Measurements from ENCODE around the gene GALNT3.

Gene GALNT3

DNA sequence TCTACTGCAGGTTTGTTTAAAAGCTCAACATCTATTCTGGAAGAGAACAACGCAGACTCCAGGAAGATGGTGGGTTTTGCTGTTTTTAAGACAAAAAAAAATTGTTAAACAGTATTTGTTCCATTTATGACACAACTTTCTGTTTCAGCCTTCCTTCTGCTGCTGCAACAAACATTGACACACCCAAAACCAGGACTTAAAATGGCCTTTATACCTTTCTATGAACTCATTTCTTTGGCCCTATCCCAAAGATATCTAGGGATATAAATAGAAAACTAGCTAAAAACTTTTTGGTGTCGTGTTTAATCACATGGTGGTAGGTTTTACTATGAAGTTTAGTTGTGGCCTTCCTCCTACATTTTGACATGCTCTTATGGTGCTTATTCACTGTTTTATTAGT is 964 bp upstream of the GALNT3 start (continued):
- TF ChIP-seq ZNF555 (tag by site-specific recombination; conservative IDR thresholded peaks at IDR 0.05) (no peak), FEZF1 (tag by site-specific recombination; IDR thresholded peaks at IDR 0.05) (peak; percentile 28; the same call in 1 of the 2 replicates)

DNA sequence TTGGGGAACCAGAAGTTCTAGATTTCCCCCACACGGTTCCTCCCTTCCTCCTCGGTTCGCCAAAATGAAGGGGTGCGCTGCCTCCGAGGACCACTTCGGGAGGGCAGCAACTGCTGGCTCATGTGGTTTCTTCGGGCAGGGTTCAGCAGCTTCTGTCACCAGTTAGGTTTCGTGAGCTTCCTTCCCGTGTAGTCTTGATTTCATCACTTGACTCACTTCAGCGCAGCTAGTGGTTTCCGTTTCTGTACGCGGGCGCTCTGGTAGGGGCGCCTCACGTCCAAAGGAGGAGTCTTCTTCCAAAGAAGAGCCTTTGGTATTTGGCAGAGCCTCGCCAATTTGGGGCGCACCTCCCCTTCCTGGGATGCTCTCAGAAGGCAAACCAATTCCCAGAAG is 485 bp upstream of the GALNT3 start:
- H3K27ac ChIP-seq (ENCODE audit: extremely low read depth, low read depth, low read length): peak overlapping the region; percentile 93

More for the DNA sequence above, 485 bp upstream of the GALNT3 start:
- no peaks in the 10 kb centered on the region for H3K9me3 ChIP-seq (ENCODE audit: control insufficient read depth, insufficient read depth, low read depth, low read length)
- ChIA-PET CTCF (interaction anchor here (1.3 to 1.5 kb wide), 2 partner anchors 12 to 392 kb away, joined by 5 to 8 read pairs; no protein-coding TSS in a partner anchor), POLR2A (interaction anchor here (0.7 to 1.1 kb wide), 4 partner anchors 12 to 110 kb away, joined by 3 to 4 read pairs (median 3); no protein-coding TSS in a partner anchor)
- TF ChIP-seq KLF10 (tag by site-specific recombination; IDR thresholded peaks at IDR 0.05) (no peak), SETDB1 (IDR thresholded peaks at IDR 0.05; ENCODE audit: insufficient read length, low read length) (peak; percentile 11), ZNF660 (tag by site-specific recombination; IDR thresholded peaks at IDR 0.05) (0 out of 2 replicates have a peak, but pooled peaks have one; percentile 16), ZNF341 (tag by site-specific recombination; IDR thresholded peaks at IDR 0.05; ENCODE audit: low read depth) (peak; percentile 84), ZNF792 (tag by site-specific recombination; IDR thresholded peaks at IDR 0.05) (no peak), ZNF335 (tag by site-specific recombination; conservative IDR thresholded peaks at IDR 0.05) (0 out of 2 replicates have a peak, but pooled peaks have one; percentile 17), ZNF501 (tag by site-specific recombination; IDR thresholded peaks at IDR 0.05) (peak; percentile 25; the same call in 1 of the 2 replicates), ZBTB20 (tag by site-specific recombination; IDR thresholded peaks at IDR 0.05) (peak; percentile 50; the same call in 1 of the 2 replicates)
- TF ChIP-seq, protein P1, sequence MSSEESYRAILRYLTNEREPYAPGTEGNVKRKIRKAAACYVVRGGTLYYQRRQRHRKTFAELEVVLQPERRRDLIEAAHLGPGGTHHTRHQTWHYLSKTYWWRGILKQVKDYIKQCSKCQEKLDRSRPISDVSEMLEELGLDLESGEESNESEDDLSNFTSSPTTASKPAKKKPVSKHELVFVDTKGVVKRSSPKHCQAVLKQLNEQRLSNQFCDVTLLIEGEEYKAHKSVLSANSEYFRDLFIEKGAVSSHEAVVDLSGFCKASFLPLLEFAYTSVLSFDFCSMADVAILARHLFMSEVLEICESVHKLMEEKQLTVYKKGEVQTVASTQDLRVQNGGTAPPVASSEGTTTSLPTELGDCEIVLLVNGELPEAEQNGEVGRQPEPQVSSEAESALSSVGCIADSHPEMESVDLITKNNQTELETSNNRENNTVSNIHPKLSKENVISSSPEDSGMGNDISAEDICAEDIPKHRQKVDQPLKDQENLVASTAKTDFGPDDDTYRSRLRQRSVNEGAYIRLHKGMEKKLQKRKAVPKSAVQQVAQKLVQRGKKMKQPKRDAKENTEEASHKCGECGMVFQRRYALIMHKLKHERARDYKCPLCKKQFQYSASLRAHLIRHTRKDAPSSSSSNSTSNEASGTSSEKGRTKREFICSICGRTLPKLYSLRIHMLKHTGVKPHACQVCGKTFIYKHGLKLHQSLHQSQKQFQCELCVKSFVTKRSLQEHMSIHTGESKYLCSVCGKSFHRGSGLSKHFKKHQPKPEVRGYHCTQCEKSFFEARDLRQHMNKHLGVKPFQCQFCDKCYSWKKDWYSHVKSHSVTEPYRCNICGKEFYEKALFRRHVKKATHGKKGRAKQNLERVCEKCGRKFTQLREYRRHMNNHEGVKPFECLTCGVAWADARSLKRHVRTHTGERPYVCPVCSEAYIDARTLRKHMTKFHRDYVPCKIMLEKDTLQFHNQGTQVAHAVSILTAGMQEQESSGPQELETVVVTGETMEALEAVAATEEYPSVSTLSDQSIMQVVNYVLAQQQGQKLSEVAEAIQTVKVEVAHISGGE (tag by site-specific recombination; conservative IDR thresholded peaks at IDR 0.05; ENCODE audit: low read depth): 0 out of 2 replicates have a peak, but pooled peaks have one; percentile 7
- TF ChIP-seq, protein P2, sequence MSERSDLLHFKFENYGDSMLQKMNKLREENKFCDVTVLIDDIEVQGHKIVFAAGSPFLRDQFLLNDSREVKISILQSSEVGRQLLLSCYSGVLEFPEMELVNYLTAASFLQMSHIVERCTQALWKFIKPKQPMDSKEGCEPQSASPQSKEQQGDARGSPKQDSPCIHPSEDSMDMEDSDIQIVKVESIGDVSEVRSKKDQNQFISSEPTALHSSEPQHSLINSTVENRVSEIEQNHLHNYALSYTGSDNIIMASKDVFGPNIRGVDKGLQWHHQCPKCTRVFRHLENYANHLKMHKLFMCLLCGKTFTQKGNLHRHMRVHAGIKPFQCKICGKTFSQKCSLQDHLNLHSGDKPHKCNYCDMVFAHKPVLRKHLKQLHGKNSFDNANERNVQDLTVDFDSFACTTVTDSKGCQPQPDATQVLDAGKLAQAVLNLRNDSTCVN (tag by site-specific recombination; optimal IDR thresholded peaks at IDR 0.05): peak; percentile 22
- TF ChIP-seq, protein P3, sequence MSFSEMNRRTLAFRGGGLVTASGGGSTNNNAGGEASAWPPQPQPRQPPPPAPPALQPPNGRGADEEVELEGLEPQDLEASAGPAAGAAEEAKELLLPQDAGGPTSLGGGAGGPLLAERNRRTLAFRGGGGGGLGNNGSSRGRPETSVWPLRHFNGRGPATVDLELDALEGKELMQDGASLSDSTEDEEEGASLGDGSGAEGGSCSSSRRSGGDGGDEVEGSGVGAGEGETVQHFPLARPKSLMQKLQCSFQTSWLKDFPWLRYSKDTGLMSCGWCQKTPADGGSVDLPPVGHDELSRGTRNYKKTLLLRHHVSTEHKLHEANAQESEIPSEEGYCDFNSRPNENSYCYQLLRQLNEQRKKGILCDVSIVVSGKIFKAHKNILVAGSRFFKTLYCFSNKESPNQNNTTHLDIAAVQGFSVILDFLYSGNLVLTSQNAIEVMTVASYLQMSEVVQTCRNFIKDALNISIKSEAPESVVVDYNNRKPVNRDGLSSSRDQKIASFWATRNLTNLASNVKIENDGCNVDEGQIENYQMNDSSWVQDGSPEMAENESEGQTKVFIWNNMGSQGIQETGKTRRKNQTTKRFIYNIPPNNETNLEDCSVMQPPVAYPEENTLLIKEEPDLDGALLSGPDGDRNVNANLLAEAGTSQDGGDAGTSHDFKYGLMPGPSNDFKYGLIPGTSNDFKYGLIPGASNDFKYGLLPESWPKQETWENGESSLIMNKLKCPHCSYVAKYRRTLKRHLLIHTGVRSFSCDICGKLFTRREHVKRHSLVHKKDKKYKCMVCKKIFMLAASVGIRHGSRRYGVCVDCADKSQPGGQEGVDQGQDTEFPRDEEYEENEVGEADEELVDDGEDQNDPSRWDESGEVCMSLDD (tag by site-specific recombination; IDR thresholded peaks at IDR 0.05): 0 out of 2 replicates have a peak, but pooled peaks have one; percentile 7
- TF ChIP-seq, protein P4, sequence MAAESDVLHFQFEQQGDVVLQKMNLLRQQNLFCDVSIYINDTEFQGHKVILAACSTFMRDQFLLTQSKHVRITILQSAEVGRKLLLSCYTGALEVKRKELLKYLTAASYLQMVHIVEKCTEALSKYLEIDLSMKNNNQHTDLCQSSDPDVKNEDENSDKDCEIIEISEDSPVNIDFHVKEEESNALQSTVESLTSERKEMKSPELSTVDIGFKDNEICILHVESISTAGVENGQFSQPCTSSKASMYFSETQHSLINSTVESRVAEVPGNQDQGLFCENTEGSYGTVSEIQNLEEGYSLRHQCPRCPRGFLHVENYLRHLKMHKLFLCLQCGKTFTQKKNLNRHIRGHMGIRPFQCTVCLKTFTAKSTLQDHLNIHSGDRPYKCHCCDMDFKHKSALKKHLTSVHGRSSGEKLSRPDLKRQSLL (tag by site-specific recombination; IDR thresholded peaks at IDR 0.05): no peak
- H3K4me1 ChIP-seq (ENCODE audit: control insufficient read depth, insufficient read depth, low read length): peaks cover 22% of the 10 kb centered on the region
- H3K4me3 ChIP-seq (ENCODE audit: low read depth, low read length): peak overlapping the region; percentile 86
- H3K36me3 ChIP-seq (ENCODE audit: control insufficient read depth in 2 of 2, insufficient read depth in 1 of 2, low read length in 2 of 2): no peaks in the 10 kb centered on the region
